ENCODE data around the gene SLC39A3. TPM values are rescaled to one million over a fixed set of nuclear protein-coding genes. Genes with fewer than 3 reads are reported as not detected.

Gene SLC39A3
- total RNA-seq, 4 donors from 2014 or later = 29.8 to 42.5 (median 36.2) TPM

- WGBS, 2 donors = 18% methylated on average over 24 to 25 of the region's 26 CpGs
- Histone ChIP-seq H3K27me3 (peaks cover 0 to 46% of the 10 kb centered on the region in 2 donors), H3K36me3 (peaks cover 0 to 11% (median 0%) of the 10 kb centered on the region in 3 donors), H3K27ac (no peak overlapping the region), H3K4me3 (no peak overlapping the region), H3K4me1 (peaks cover 0 to 19% (median 0%) of the 10 kb centered on the region in 4 donors), H3K9me3 (no peaks in the 10 kb centered on the region)
- DNase-seq (ENCODE audit: low spot score in 2 of 2) = no peak
- no peak for TF ChIP-seq CTCF (IDR thresholded peaks at IDR 0.05)
- TF ChIP-seq EP300 (IDR thresholded peaks at IDR 0.05) = no peak
- TF ChIP-seq POLR2A (IDR thresholded peaks at IDR 0.05) = no peak
Measured at GRCh38 chr19:2726904-2727639, 12.7 kb downstream of the SLC39A3 start.

GRCh38 chr19:2726160-2726855 lies 13.5 kb downstream of the SLC39A3 start:
- DNase-seq (ENCODE audit: low spot score in 2 of 2) = no peak
- 68 to 70% methylated on average over 12 to 14 of the region's 15 CpGs for WGBS, 2 donors
- Histone ChIP-seq H3K27me3 (peaks cover 0 to 53% of the 10 kb centered on the region in 2 donors), H3K4me3 (no peak overlapping the region), H3K27ac (no peak overlapping the region), H3K9me3 (no peaks in the 10 kb centered on the region), H3K4me1 (peaks cover 0 to 27% (median 0%) of the 10 kb centered on the region in 4 donors), H3K36me3 (peaks cover 0 to 3% (median 0%) of the 10 kb centered on the region in 3 donors)
- TF ChIP-seq CTCF (IDR thresholded peaks at IDR 0.05) = no peak
- no peak for TF ChIP-seq POLR2A (IDR thresholded peaks at IDR 0.05)
- TF ChIP-seq EP300 (IDR thresholded peaks at IDR 0.05) = no peak

- WGBS, 2 donors = 40 to 58% methylated on average over 7 of the region's 7 CpGs
- no peak for DNase-seq (ENCODE audit: low spot score in 2 of 2)
- no peak overlapping the region for H3K27ac ChIP-seq
- peaks cover 0 to 71% of the 10 kb centered on the region in 2 donors for H3K27me3 ChIP-seq
- H3K4me3 ChIP-seq = no peak overlapping the region
- H3K4me1 ChIP-seq = peaks cover 0 to 41% (median 8%) of the 10 kb centered on the region in 4 donors
- H3K9me3 ChIP-seq = no peaks in the 10 kb centered on the region
- TF ChIP-seq POLR2A (IDR thresholded peaks at IDR 0.05) (no peak), CTCF (IDR thresholded peaks at IDR 0.05) (no peak), EP300 (IDR thresholded peaks at IDR 0.05) (no peak)
- H3K36me3 ChIP-seq = no peaks in the 10 kb centered on the region
Measured at GRCh38 chr19:2724148-2724557, 15.7 kb downstream of the SLC39A3 start.

- no peak for TF ChIP-seq EP300 (IDR thresholded peaks at IDR 0.05)
- TF ChIP-seq POLR2A (IDR thresholded peaks at IDR 0.05) = no peak
- no peak for TF ChIP-seq CTCF (IDR thresholded peaks at IDR 0.05)
- no peaks in the 10 kb centered on the region for H3K36me3 ChIP-seq
- no peak for DNase-seq (ENCODE audit: low spot score in 2 of 2)
- H3K4me3 ChIP-seq = no peak overlapping the region
- peak overlapping the region in 1 of 4 donors; percentile 18 for H3K27ac ChIP-seq
- H3K27me3 ChIP-seq = peaks cover 0 to 73% of the 10 kb centered on the region in 2 donors
- peaks cover 0 to 41% (median 8%) of the 10 kb centered on the region in 4 donors for H3K4me1 ChIP-seq
- no peaks in the 10 kb centered on the region for H3K9me3 ChIP-seq
- WGBS, 2 donors = 50 to 64% methylated on average over 12 to 13 of the region's 14 CpGs
Measured at GRCh38 chr19:2723747-2724146, 16.1 kb downstream of the SLC39A3 start.

GRCh38 chr19:2723345-2723715 lies 16.5 kb downstream of the SLC39A3 start:
- H3K9me3 ChIP-seq = no peaks in the 10 kb centered on the region
- H3K36me3 ChIP-seq = no peaks in the 10 kb centered on the region
- peaks cover 0 to 41% (median 8%) of the 10 kb centered on the region in 4 donors for H3K4me1 ChIP-seq
- peaks cover 0 to 77% of the 10 kb centered on the region in 2 donors for H3K27me3 ChIP-seq
- DNase-seq (ENCODE audit: low spot score in 2 of 2) = no peak
- WGBS, 2 donors = 18 to 68% methylated on average over 5 to 6 of the region's 13 CpGs
- H3K27ac ChIP-seq = peak overlapping the region in 1 of 4 donors; percentile 18
- no peak overlapping the region for H3K4me3 ChIP-seq
- TF ChIP-seq POLR2A (IDR thresholded peaks at IDR 0.05) (no peak), CTCF (IDR thresholded peaks at IDR 0.05) (no peak), EP300 (IDR thresholded peaks at IDR 0.05) (no peak)
